GM10248 (cell line): ENCODE results near the gene CTLA4.

Source experiments
- CTCF ChIA-PET: fragments of 300-600 bp; sonication (Branson Sonifier 250); formaldehyde crosslinking; extraction: SDS; loops from one replicate; lab custom pipeline; 2021; ENCODE audit warnings: antibody characterized with exemption; lab: Yijun Ruan, JAX
- POLR2A ChIA-PET: fragments of 350-650 bp; sonication (Branson Sonifier 250); formaldehyde crosslinking; extraction: SDS; loops from one replicate; lab custom pipeline; 2020; ENCODE audit warnings: antibody characterized with exemption; lab: Yijun Ruan, JAX
- DNase-seq: peaks from one replicate; pipeline ENCODE4 v3.0.0; 2012; ENCODE audit errors: extremely low spot score
- CTCF ChIP-seq: IDR thresholded peaks from 2 replicates; pipeline ENCODE4 v1.5.1; 2012; ENCODE audit warnings: mild to moderate bottlenecking, low read depth; ENCODE audit errors: extremely low read depth, missing control alignments, control extremely low read depth

The CTLA4 gene

GRCh38 chr2:203867561-203868200, at the start of gene CTLA4:
CTLA4 (plus strand) TSS chr2:203867771; CDS start chr2:203867943, 172 bp downstream.
- ChIA-PET CTCF (interaction anchor here (3.3 kb wide), 1 partner anchor 8 kb away, joined by 9 read pairs; no protein-coding TSS in a partner anchor), POLR2A (no interaction called here)
- TF ChIP-seq CTCF: no peak
- no peak for DNase-seq

GRCh38 chr2:203818656-203819055, 48.9 kb upstream of the CTLA4 start:
- DNase-seq: no peak
- POLR2A ChIA-PET: interaction anchor here (0.6 kb wide), 1 partner anchor 11 kb away, joined by 3 read pairs; no protein-coding TSS in a partner anchor
- no peak for TF ChIP-seq CTCF
- CTCF ChIA-PET: no interaction called here

- ChIA-PET POLR2A (interaction anchor here (0.6 kb wide), 1 partner anchor 12 kb away, joined by 3 read pairs; no protein-coding TSS in a partner anchor), CTCF (interaction anchor here (1.3 kb wide), 1 partner anchor 335 kb away, joined by 6 read pairs; no protein-coding TSS in a partner anchor)
- DNase-seq: no peak
- no peak for TF ChIP-seq CTCF
These were observed 48.0 kb upstream of the CTLA4 start for GRCh38 chr2:203819434-203820133.

GRCh38 chr2:203820969-203821368, 46.6 kb upstream of the CTLA4 start:
- DNase-seq: no peak
- POLR2A ChIA-PET: no interaction called here
- TF ChIP-seq CTCF: no peak
- CTCF ChIA-PET: interaction anchor here (0.9 kb wide), 1 partner anchor 9 kb away, joined by 3 read pairs; no protein-coding TSS in a partner anchor

- ChIA-PET CTCF (no interaction called here), POLR2A (no interaction called here)
- DNase-seq: no peak
- no peak for TF ChIP-seq CTCF
These were observed 45.3 kb upstream of the CTLA4 start for GRCh38 chr2:203822240-203822639.

- no peak for DNase-seq
- POLR2A ChIA-PET: no interaction called here
- CTCF ChIA-PET: interaction anchor here (2.3 kb wide), 1 partner anchor 339 kb away, joined by 6 read pairs; no protein-coding TSS in a partner anchor
- no peak for TF ChIP-seq CTCF
These were observed 44.4 kb upstream of the CTLA4 start for GRCh38 chr2:203823173-203823572.
